Lower leg skin (tissue), 4 donors: ENCODE measurements around the gene GABARAPL1. TPM values are rescaled to one million over a fixed set of nuclear protein-coding genes. Genes with fewer than 3 reads are reported as not detected.

ENCODE experiments used
- DNase-seq, 2 donors: peaks; one replicate each; pipeline ENCODE4 v3.0.0-alpha.2; 2019; ENCODE audit warnings: low spot score in 2 of 2
- H3K4me3 ChIP-seq: fragments of 200-600 bp; sonication (generic); 2 replicates; pipeline ENCODE4 v1.5.1; 2017; ENCODE audit warnings: mild to moderate bottlenecking, low read depth; ENCODE audit not compliant: poor library complexity, severe bottlenecking
- POLR2A ChIP-seq, 2 donors: fragments of 450-650 bp; IDR thresholded peaks; one replicate each; pipeline ENCODE4 v1.6.1; 2016 to 2017; ENCODE audit warnings: antibody characterized with exemption in 2 of 2, mild to moderate bottlenecking in 1 of 2, moderate library complexity in 1 of 2
- WGBS, 2 donors: methylation state at CpG; one replicate each; pipeline ENCODE4 v1.1.5; 2018; 5-methylcytosine and 5-hydroxymethylcytosine counted together
- intact Hi-C: fragments of 100-400 bp; cut with DNase I; formaldehyde crosslinking; loops from one replicate; pipeline ENCODE4 v1.15.0; 2023; ENCODE audit warnings: low total_unique reads
- total RNA-seq, 4 donors: library from RNA; depleted of rRNA; stranded (reverse); fragments of >200 nt; gene quantifications; one replicate each; pipeline ENCODE4 v1.1.0, GENCODE V29; 2016
- TF ChIP-seq, protein P1 (sequence below), 3 donors: fragments of 450-650 bp; IDR thresholded peaks; one replicate each; pipeline ENCODE4 v1.5.1; 2016; ENCODE audit warnings: antibody characterized with exemption in 3 of 3, mild to moderate bottlenecking in 3 of 3, moderate library complexity in 2 of 3

Gene GABARAPL1
- 100 to 1,000 TPM in 1 of 4 donors, 10 to 100 TPM in 3; 48.7 to 102 (median 86.8) TPM for total RNA-seq

DNA sequence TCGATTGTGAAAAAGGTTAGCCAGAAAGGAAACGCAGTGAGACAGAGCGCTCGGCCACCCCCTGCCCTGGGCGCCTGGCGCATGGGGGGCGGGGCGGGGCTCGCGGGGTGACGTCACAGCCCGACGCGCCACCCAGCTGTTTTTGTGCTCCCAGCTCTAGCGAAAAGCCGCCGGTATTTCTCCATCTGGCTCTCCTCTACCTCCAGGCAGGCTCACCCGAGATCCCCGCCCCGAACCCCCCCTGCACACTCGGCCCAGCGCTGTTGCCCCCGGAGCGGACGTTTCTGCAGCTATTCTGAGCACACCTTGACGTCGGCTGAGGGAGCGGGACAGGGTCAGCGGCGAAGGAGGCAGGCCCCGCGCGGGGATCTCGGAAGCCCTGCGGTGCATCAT is at the start of gene GABARAPL1:
TSS of gene GABARAPL1 (plus strand) at position 139 of the 393 bp plus-strand sequence. CDS start at position 392, 253 bp downstream.
- TF ChIP-seq, protein P1, sequence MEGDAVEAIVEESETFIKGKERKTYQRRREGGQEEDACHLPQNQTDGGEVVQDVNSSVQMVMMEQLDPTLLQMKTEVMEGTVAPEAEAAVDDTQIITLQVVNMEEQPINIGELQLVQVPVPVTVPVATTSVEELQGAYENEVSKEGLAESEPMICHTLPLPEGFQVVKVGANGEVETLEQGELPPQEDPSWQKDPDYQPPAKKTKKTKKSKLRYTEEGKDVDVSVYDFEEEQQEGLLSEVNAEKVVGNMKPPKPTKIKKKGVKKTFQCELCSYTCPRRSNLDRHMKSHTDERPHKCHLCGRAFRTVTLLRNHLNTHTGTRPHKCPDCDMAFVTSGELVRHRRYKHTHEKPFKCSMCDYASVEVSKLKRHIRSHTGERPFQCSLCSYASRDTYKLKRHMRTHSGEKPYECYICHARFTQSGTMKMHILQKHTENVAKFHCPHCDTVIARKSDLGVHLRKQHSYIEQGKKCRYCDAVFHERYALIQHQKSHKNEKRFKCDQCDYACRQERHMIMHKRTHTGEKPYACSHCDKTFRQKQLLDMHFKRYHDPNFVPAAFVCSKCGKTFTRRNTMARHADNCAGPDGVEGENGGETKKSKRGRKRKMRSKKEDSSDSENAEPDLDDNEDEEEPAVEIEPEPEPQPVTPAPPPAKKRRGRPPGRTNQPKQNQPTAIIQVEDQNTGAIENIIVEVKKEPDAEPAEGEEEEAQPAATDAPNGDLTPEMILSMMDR (IDR thresholded peaks at IDR 0.05), result no peak
- TF ChIP-seq POLR2A (IDR thresholded peaks at IDR 0.05), result peak in 1 of 2 donors; percentile 59
- peak; percentile 85 to 97 for DNase-seq
- 1% methylated on average over 35 of the region's 35 CpGs for WGBS, 2 donors
- H3K4me3 ChIP-seq, result peak within 1 kb of the TSS; percentile 90
- intact Hi-C loops, result no loop called here

- intact Hi-C loops, result no loop called here
- 83 to 87% methylated on average over 3 of the region's 3 CpGs for WGBS, 2 donors
- H3K4me3 ChIP-seq, result no peak overlapping the region
- no peak for DNase-seq
- TF ChIP-seq POLR2A (IDR thresholded peaks at IDR 0.05), result no peak
- TF ChIP-seq, protein P1 (IDR thresholded peaks at IDR 0.05), result no peak
These were observed 49.6 kb upstream of the GABARAPL1 start for GRCh38 chr12:10163084-10163483.

DNA sequence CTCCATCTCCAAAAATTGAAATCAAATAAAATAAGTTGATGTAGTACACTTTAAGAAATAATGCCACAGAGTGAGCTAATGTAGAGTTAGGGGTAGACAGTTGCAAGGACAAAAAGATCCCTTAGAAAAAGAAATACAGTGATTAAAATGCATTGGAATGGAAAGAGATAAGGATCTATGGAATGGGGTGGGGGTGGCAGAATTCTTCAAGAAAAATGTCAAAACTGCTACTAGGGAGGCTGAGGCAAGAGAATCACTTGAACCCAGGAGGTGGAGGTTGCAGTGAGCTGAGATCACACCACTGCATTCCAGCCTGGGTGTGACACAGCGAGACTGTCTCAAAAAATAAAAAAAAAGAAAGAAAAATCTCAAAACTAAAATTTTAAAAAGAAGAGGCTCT is 47.3 kb upstream of the GABARAPL1 start:
- H3K4me3 ChIP-seq, result no peak overlapping the region
- 0 to 34% methylated on average over 1 of the region's 1 CpG for WGBS, 2 donors

GRCh38 chr12:10167599-10167998 is 45.1 kb upstream of the GABARAPL1 start:
- TF ChIP-seq, protein P1 (IDR thresholded peaks at IDR 0.05), result no peak
- TF ChIP-seq POLR2A (IDR thresholded peaks at IDR 0.05), result no peak
- intact Hi-C loops, result no loop called here
- 57 to 59% methylated on average over 5 of the region's 5 CpGs for WGBS, 2 donors
- DNase-seq, result no peak
- H3K4me3 ChIP-seq, result no peak overlapping the region

More for the DNA sequence above, 47.3 kb upstream of the GABARAPL1 start:
- DNase-seq, result no peak
- TF ChIP-seq, protein P1 (IDR thresholded peaks at IDR 0.05), result no peak
- intact Hi-C loops, result no loop called here

- WGBS, 2 donors, result 68 to 73% methylated on average over 3 of the region's 3 CpGs
- intact Hi-C loops, result no loop called here
- no peak overlapping the region for H3K4me3 ChIP-seq
- no peak for DNase-seq
- no peak for TF ChIP-seq POLR2A (IDR thresholded peaks at IDR 0.05)
- TF ChIP-seq, protein P1 (IDR thresholded peaks at IDR 0.05), result no peak
These were observed 43.6 kb upstream of the GABARAPL1 start for GRCh38 chr12:10169104-10169503.

DNA sequence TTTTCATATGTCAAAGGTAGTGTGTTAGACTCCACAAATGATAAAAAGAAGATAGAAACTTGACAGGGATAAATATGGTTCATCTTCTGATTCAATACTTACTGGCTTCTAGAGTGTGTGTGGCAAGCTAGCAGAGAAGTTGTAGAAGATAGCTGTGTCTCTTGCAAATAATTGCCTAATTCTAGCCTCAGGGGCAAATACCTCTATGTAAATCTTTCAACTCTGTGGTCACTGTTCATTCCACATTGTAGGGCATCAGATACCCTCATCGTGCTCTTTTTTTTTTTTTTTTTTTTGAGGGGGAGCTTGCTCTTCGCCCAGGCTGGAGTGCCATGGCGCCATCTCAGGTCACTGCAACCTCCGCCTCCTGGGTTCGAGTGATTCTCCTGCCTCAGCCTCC is 42.5 kb upstream of the GABARAPL1 start:
- no peak for DNase-seq
- WGBS, 2 donors, result 83 to 86% methylated on average over 5 of the region's 5 CpGs
- intact Hi-C loops, result no loop called here
- TF ChIP-seq, protein P1 (IDR thresholded peaks at IDR 0.05), result no peak
- no peak overlapping the region for H3K4me3 ChIP-seq
